NCI-H1417 (cell line): ENCODE data around the gene LRTM2.

Experiments used
- DNase-seq, 3 experiments: peaks; one replicate each; lab custom pipeline; 2025; lab: John Stamatoyannopoulos, UW

LRTM2 gene

GRCh38 chr12:1885082-1885596 is 64.8 kb downstream of the LRTM2 start:
- no peak for DNase-seq

GRCh38 chr12:1885599-1886245 is 65.4 kb downstream of the LRTM2 start:
- no peak for DNase-seq
